DOHH2 (cell line): Measurements from ENCODE around the gene SORL1.
A peak's percentile ranks its signal among the peaks of the same experiment; 100 is the strongest.

ENCODE experiments used
- CTCF ChIP-seq: fragments of 200-600 bp; sonication (generic); IDR thresholded peaks from one replicate; pipeline ENCODE4 v1.5.1; 2014; ENCODE audit warnings: antibody characterized with exemption, mild to moderate bottlenecking, low read depth, low read length; ENCODE audit not compliant: poor library complexity, severe bottlenecking
- EZH2phosphoT487 ChIP-seq: fragments of 200-600 bp; sonication (generic); IDR thresholded peaks from 2 replicates; pipeline ENCODE4 v1.6.1; 2017; ENCODE audit warnings: borderline replicate concordance, mild to moderate bottlenecking, antibody characterized with exemption, low read length, moderate library complexity, mixed read lengths

- peak; percentile 49 for TF ChIP-seq CTCF
- no peak for TF ChIP-seq EZH2phosphoT487
Measured at GRCh38 chr11:121426476-121427399, 25.4 kb upstream of the SORL1 start.
